Neural progenitor cell (in vitro differentiated cells): Measurements from ENCODE around the gene AGPS. TPM values are rescaled to one million over a fixed set of nuclear protein-coding genes. Genes with fewer than 3 reads are reported as not detected.

ENCODE experiments used
- DNase-seq: peaks from one replicate; pipeline ENCODE4 v3.0.0-alpha.2; 2016; ENCODE audit warnings: low spot score
- H2AFZ ChIP-seq: fragments of 200-600 bp; sonication (generic); replicated peaks from 2 replicates; pipeline ENCODE4 v1.6.1; 2016; ENCODE audit warnings: antibody characterized with exemption
- H3F3A ChIP-seq: fragments of 200-600 bp; sonication (generic); 2 replicates; pipeline ENCODE4 v1.6.1; 2016; ENCODE audit warnings: antibody characterized with exemption, low read depth
- H3K27ac ChIP-seq: fragments of 200-600 bp; sonication (generic); 2 replicates; pipeline ENCODE4 v1.5.1; 2016; ENCODE audit warnings: mild to moderate bottlenecking
- H3K27me3 ChIP-seq: fragments of 200-600 bp; sonication (generic); 2 replicates; pipeline ENCODE4 v1.6.1; 2016; ENCODE audit warnings: mild to moderate bottlenecking, moderate library complexity
- H3K36me3 ChIP-seq: fragments of 200-600 bp; sonication (generic); 2 replicates; pipeline ENCODE4 v1.5.1; 2016
- H3K4me1 ChIP-seq: fragments of 200-600 bp; sonication (generic); 2 replicates; pipeline ENCODE4 v1.6.1; 2016; ENCODE audit warnings: mixed run types
- H3K4me2 ChIP-seq: fragments of 200-600 bp; sonication (generic); 2 replicates; pipeline ENCODE4 v1.6.1; 2016
- H3K4me3 ChIP-seq: fragments of 200-600 bp; sonication (generic); 2 replicates; pipeline ENCODE4 v1.5.1; 2016
- H3K79me2 ChIP-seq: fragments of 200-600 bp; sonication (generic); 2 replicates; pipeline ENCODE4 v1.6.1; 2016; ENCODE audit warnings: low read depth
- H3K9ac ChIP-seq: fragments of 200-600 bp; sonication (generic); 2 replicates; pipeline ENCODE4 v1.6.1; 2016
- H3K9me3 ChIP-seq: fragments of 200-600 bp; sonication (generic); 2 replicates; pipeline ENCODE4 v1.5.1; 2016; ENCODE audit warnings: low read depth
- H4K20me1 ChIP-seq: fragments of 200-600 bp; sonication (generic); 2 replicates; pipeline ENCODE4 v1.6.1; 2016; ENCODE audit warnings: low read depth
- H3K27ac Mint-ChIP-seq: 3 replicates; pipeline ENCODE4 v1.8.0; 2021; ENCODE audit warnings: mixed read lengths
- H3K27me3 Mint-ChIP-seq: 2 replicates; pipeline ENCODE4 v1.8.0; 2022; ENCODE audit warnings: low read depth, mild to moderate bottlenecking, inconsistent platforms, moderate library complexity, mixed read lengths; ENCODE audit not compliant: insufficient read depth
- H3K36me3 Mint-ChIP-seq: 3 replicates; pipeline ENCODE4 v1.8.0; 2021; ENCODE audit warnings: mixed read lengths
- H3K4me1 Mint-ChIP-seq: 3 replicates; pipeline ENCODE4 v1.8.0; 2021; ENCODE audit warnings: mixed read lengths
- H3K4me3 Mint-ChIP-seq: 3 replicates; pipeline ENCODE4 v1.8.0; 2021; ENCODE audit warnings: mild to moderate bottlenecking, moderate library complexity, mixed read lengths
- H3K9me3 Mint-ChIP-seq: 3 replicates; pipeline ENCODE4 v1.8.0; 2020; ENCODE audit warnings: mixed read lengths
- CTCF ChIP-seq: fragments of 200-600 bp; sonication (generic); IDR thresholded peaks from 2 replicates; pipeline ENCODE4 v1.5.1; 2017; ENCODE audit warnings: antibody characterized with exemption, mild to moderate bottlenecking
- EZH2 ChIP-seq: fragments of 200-600 bp; sonication (generic); IDR thresholded peaks from 2 replicates; pipeline ENCODE4 v1.6.1; 2017; ENCODE audit warnings: antibody characterized with exemption, mild to moderate bottlenecking, moderate library complexity
- EZH2phosphoT487 ChIP-seq: fragments of 200-600 bp; sonication (generic); IDR thresholded peaks from 2 replicates; pipeline ENCODE4 v1.6.1; 2017; ENCODE audit warnings: antibody characterized with exemption
- total RNA-seq: library from RNA; depleted of rRNA; stranded (reverse); fragments of >200 nt; gene quantifications from 2 replicates; pipeline ENCODE4 v1.2.3, GENCODE V29; 2015; ENCODE audit warnings: low replicate concordance

The AGPS gene
- total RNA-seq, 1 donor from 2014 or later = 63.5 TPM

GRCh38 chr2:177346192-177346591, 46.4 kb upstream of the AGPS start:
- H3K27ac ChIP-seq = no peak overlapping the region
- no peak overlapping the region for H3K4me2 ChIP-seq
- H3K79me2 ChIP-seq = no peaks in the 10 kb centered on the region
- Mint-ChIP-seq H3K36me3 (no peaks in the 10 kb centered on the region), H3K4me1 (peaks cover 2% of the 10 kb centered on the region), H3K4me3 (no peak overlapping the region), H3K27ac (no peak overlapping the region), H3K27me3 (no peaks in the 10 kb centered on the region), H3K9me3 (no peaks in the 10 kb centered on the region)
- no peak overlapping the region for H3K4me3 ChIP-seq
- no peaks in the 10 kb centered on the region for H3K9me3 ChIP-seq
- H3K4me1 ChIP-seq = no peaks in the 10 kb centered on the region
- H2AFZ ChIP-seq = no peak overlapping the region
- H3K9ac ChIP-seq = no peak overlapping the region
- no peaks in the 10 kb centered on the region for H3F3A ChIP-seq
- no peaks in the 10 kb centered on the region for H3K36me3 ChIP-seq
- H4K20me1 ChIP-seq = no peaks in the 10 kb centered on the region
- H3K27me3 ChIP-seq = no peaks in the 10 kb centered on the region
- DNase-seq = no peak
- TF ChIP-seq EZH2phosphoT487 (no peak), CTCF (no peak)

GRCh38 chr2:177347570-177347969, 45.0 kb upstream of the AGPS start:
- H3K4me1 Mint-ChIP-seq = peaks cover 2% of the 10 kb centered on the region
- Histone ChIP-seq H4K20me1 (no peaks in the 10 kb centered on the region), H3F3A (no peaks in the 10 kb centered on the region), H3K4me2 (no peak overlapping the region), H3K79me2 (no peaks in the 10 kb centered on the region), H3K4me1 (no peaks in the 10 kb centered on the region), H3K27me3 (no peaks in the 10 kb centered on the region), H2AFZ (no peak overlapping the region), H3K4me3 (no peak overlapping the region), H3K36me3 (no peaks in the 10 kb centered on the region), H3K27ac (no peak overlapping the region), H3K9ac (no peak overlapping the region), H3K9me3 (no peaks in the 10 kb centered on the region)
- H3K4me3 Mint-ChIP-seq = no peak overlapping the region
- H3K27me3 Mint-ChIP-seq = no peaks in the 10 kb centered on the region
- no peak for DNase-seq
- no peaks in the 10 kb centered on the region for H3K9me3 Mint-ChIP-seq
- no peak overlapping the region for H3K27ac Mint-ChIP-seq
- TF ChIP-seq CTCF = no peak
- TF ChIP-seq EZH2phosphoT487 = no peak
- no peak for TF ChIP-seq EZH2
- H3K36me3 Mint-ChIP-seq = no peaks in the 10 kb centered on the region

GRCh38 chr2:177348118-177348654, 44.4 kb upstream of the AGPS start:
- Histone ChIP-seq H3K4me1 (no peaks in the 10 kb centered on the region), H3K9me3 (no peaks in the 10 kb centered on the region), H3K4me3 (no peak overlapping the region), H3K9ac (no peak overlapping the region), H2AFZ (no peak overlapping the region), H3K36me3 (no peaks in the 10 kb centered on the region), H3K79me2 (no peaks in the 10 kb centered on the region), H3F3A (no peaks in the 10 kb centered on the region), H4K20me1 (no peaks in the 10 kb centered on the region), H3K27ac (no peak overlapping the region), H3K4me2 (no peak overlapping the region), H3K27me3 (no peaks in the 10 kb centered on the region)
- H3K4me1 Mint-ChIP-seq = peaks cover 2% of the 10 kb centered on the region
- no peak overlapping the region for H3K4me3 Mint-ChIP-seq
- no peak overlapping the region for H3K27ac Mint-ChIP-seq
- no peaks in the 10 kb centered on the region for H3K36me3 Mint-ChIP-seq
- DNase-seq = no peak
- no peaks in the 10 kb centered on the region for H3K27me3 Mint-ChIP-seq
- no peaks in the 10 kb centered on the region for H3K9me3 Mint-ChIP-seq
- TF ChIP-seq EZH2 (no peak), CTCF (no peak), EZH2phosphoT487 (no peak)
